HCEC 1CT (cell line): Measurements from ENCODE around the gene RHOXF1.
"Not testable (repeated sequence)": the region's sequence is repeated elsewhere in the genome, so short reads cannot be mapped to it uniquely, and the experiment has no call there.

Source experiments
- DNase-seq: peaks from one replicate; pipeline ENCODE4 v3.0.0-alpha.2; 2017

Gene RHOXF1

DNA sequence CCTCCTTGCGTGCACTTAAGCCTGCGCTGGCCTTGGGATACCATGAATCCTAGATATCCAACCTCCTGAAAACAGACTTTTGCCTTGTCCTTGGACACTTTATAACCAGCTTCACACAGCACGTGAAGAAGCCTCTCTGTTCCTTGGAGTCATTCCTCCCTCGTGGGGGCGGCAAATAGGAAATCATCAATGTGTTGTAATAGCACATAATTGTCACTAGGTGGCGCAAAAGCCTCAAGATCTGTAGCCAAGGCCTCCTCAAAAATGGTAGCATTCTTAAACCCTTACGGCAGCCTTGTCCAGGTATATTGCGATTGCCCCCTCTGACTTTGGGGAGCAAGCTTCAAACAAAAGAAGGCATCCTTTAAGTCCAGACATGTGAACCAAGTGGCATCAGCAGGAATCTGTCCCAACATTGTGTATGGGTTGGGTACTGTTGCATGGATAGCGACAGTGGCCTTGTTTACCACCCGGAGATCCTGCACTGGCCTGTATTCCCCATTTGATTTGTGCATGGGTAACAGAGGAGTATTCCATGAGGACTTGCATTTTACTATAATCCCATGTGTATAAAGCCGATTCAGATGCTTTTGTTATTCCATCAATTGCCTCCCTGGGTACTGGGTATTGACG is 30.0 kb downstream of the RHOXF1 start:
- not testable (repeated sequence) for DNase-seq

DNA sequence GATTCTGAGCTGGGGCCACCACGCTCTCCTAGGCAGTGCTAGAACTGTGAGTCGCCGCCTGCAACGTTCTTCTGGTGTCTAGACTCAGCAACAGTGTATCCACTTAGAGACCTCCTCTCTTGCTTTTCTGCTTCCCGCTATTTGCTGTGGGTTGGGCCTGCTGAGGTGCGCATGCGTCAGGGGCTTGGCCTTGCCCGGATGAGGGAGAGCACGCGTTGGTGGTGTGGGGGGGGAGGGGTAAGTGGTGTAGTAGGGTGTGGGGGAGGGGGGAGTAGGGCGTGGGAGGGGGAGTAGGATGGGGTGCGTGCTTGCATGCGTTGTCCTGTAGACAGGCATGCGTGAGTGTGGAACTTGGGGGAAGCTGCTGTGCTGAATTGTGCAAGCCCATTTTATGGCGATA is 38.1 kb downstream of the RHOXF1 start, which contains the start of gene RHOXF2B:
RHOXF2B (minus strand) TSS at position 101 of the 400 bp plus-strand sequence. CDS start 138 bp downstream, outside the sequence.
- DNase-seq, result not testable (repeated sequence)

DNA sequence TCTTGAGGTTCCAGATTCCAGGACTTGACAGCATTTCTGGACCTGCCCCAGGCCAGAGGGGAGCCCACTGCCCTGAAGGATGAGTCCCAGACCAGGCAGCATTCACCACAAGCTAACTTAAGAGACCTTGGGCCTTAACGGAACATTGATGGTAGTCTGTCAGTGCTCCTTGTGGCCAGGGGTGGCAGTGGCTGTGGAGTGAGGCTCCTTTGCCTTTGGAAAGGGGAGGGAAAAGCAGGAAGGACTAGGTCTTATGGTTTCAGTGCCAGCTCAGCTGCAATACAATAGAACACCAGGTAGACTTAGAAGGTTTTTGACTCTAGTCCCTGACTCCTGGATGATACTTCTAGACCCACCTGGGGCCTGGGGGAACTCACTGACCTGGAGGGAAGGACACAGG is 49.5 kb downstream of the RHOXF1 start:
- DNase-seq, result not testable (repeated sequence)
